ENCODE data around the gene FARS2. TPM values are rescaled to one million over a fixed set of nuclear protein-coding genes. Genes with fewer than 3 reads are reported as not detected.
A peak's percentile ranks its signal among the peaks of the same experiment; 100 is the strongest.

FARS2 gene
- polyA plus RNA-seq, 1 donor (not counting 4 experiments of a cell fraction or from before 2014, with no cell fraction given) = 21.3 TPM

DNA sequence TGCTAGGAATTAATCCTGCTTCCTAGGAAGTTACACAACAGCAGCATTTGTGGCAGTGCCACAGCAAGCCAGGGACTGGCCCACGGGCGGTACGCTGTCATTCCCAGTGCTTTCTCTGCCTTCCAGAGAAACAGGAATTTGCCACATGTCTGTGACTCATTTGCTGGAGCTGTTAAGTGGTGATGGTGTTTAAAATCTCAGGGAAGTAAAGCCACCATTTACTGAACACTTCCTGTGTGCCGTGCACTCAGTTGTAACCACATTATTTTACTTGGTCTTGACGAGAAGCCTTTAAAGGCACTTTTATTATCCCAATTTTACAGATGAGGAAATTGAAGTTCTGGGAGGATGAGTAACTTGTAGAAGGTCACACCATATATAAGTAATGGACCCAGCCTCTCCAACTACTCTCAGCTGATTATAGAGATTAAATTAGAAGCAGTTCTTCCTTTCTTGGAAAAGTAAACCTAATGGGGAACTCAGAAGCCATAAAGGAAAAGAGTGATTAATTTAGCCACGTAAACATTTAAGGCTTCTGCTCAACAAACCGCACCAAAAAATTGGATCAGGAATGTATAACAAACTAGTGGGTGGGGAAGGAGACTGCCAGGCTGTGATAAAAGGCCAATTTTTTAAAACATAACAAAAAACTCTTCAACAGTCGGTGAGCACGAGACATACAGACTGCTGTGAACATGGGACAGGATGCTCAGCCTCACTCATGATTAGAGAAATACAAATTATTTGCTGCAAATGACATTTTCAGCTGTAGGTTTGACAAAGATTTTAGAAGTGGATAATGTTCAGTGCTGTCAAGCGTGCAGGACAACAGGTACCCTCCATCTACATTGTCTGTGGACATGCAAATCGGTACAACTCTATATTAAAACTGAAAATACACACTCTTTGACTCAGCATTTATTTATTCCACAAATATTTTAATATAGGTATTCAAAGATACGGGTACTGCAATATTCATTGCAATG lies 434.2 kb downstream of the FARS2 start:
- Histone ChIP-seq H3K4me2 (ENCODE audit: control insufficient read depth, extremely low read depth, insufficient read depth, low read depth, low read length) (no peak overlapping the region), H3K9me1 (ENCODE audit: control insufficient read depth, extremely low read depth, insufficient read depth, low read length) (no peaks in the 10 kb centered on the region), H4K20me1 (ENCODE audit: control insufficient read depth, extremely low read depth, insufficient read depth, low read length) (no peaks in the 10 kb centered on the region), H3K36me3 (ENCODE audit: control insufficient read depth in 2 of 2, extremely low read depth in 1 of 2, insufficient read depth in 2 of 2, low read length in 2 of 2) (no peaks in the 10 kb centered on the region), H3K27me3 (ENCODE audit: control insufficient read depth, extremely low read depth, insufficient read depth, low read length) (no peaks in the 10 kb centered on the region), H3K27ac (ENCODE audit: control insufficient read depth, insufficient read depth, low read length) (no peak overlapping the region), H3K4me1 (ENCODE audit: control insufficient read depth, extremely low read depth, insufficient read depth, low read length) (peaks cover 7% of the 10 kb centered on the region), H2AFZ (ENCODE audit: control insufficient read depth, low read length) (no peak overlapping the region), H3K9me3 (ENCODE audit: control insufficient read depth, low read depth, low read length) (peaks cover 6% of the 10 kb centered on the region), H3K9ac (ENCODE audit: control insufficient read depth, extremely low read depth, insufficient read depth, low read length) (no peak overlapping the region), H3K79me2 (ENCODE audit: control insufficient read depth, insufficient read depth, low read length) (no peaks in the 10 kb centered on the region), H3K4me3 (ENCODE audit: control insufficient read depth in 2 of 3, extremely low read depth in 1 of 3, insufficient read depth in 2 of 3, low read depth in 1 of 3, low read length in 3 of 3) (no peak overlapping the region)
- no peak for DNase-seq (ENCODE audit: low read depth, low spot score)
- FAIRE-seq = no peak
- dilution Hi-C loops (cut with MboI; ENCODE audit: extremely low pct_ligation_motif_present, low sequenced_read_pairs) = no loop called here
- TF ChIP-seq, protein P1, sequence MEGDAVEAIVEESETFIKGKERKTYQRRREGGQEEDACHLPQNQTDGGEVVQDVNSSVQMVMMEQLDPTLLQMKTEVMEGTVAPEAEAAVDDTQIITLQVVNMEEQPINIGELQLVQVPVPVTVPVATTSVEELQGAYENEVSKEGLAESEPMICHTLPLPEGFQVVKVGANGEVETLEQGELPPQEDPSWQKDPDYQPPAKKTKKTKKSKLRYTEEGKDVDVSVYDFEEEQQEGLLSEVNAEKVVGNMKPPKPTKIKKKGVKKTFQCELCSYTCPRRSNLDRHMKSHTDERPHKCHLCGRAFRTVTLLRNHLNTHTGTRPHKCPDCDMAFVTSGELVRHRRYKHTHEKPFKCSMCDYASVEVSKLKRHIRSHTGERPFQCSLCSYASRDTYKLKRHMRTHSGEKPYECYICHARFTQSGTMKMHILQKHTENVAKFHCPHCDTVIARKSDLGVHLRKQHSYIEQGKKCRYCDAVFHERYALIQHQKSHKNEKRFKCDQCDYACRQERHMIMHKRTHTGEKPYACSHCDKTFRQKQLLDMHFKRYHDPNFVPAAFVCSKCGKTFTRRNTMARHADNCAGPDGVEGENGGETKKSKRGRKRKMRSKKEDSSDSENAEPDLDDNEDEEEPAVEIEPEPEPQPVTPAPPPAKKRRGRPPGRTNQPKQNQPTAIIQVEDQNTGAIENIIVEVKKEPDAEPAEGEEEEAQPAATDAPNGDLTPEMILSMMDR (optimal IDR thresholded peaks at IDR 0.05 in 1 of 3, IDR thresholded peaks at IDR 0.05 in 1 of 3, conservative IDR thresholded peaks at IDR 0.05 in 1 of 3; ENCODE audit: extremely low read depth in 1 of 3, insufficient read depth in 2 of 3, low read length in 3 of 3) = no peak
- TF ChIP-seq EZH2 (IDR thresholded peaks at IDR 0.05; ENCODE audit: low read length) = no peak

DNA sequence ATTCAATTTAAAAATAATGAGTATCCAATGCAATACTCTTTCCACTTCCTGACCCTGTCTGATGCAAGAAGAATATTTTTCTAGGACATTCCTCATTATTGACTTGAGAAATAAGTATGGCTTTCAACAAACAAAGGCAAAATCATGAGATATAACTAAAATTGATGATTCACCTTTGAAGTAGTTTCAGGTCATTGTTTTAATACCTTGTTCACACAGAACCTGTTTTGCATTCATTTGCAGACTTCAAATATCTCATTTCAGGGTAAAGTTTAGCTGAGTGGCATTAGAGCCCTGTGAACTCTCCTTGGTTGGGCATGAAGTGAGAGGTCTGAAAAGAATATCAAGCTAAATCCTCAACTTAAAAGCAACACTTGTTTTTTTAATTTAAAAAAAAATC lies 436.2 kb downstream of the FARS2 start:
- Histone ChIP-seq H4K20me1 (ENCODE audit: control insufficient read depth, extremely low read depth, insufficient read depth, low read length) (no peaks in the 10 kb centered on the region), H3K4me3 (ENCODE audit: control insufficient read depth in 2 of 3, extremely low read depth in 1 of 3, insufficient read depth in 2 of 3, low read depth in 1 of 3, low read length in 3 of 3) (no peak overlapping the region), H3K27ac (ENCODE audit: control insufficient read depth, insufficient read depth, low read length) (peak overlapping the region; percentile 40), H2AFZ (ENCODE audit: control insufficient read depth, low read length) (no peak overlapping the region), H3K4me1 (ENCODE audit: control insufficient read depth, extremely low read depth, insufficient read depth, low read length) (peaks cover 7% of the 10 kb centered on the region), H3K9me1 (ENCODE audit: control insufficient read depth, extremely low read depth, insufficient read depth, low read length) (no peaks in the 10 kb centered on the region), H3K9ac (ENCODE audit: control insufficient read depth, extremely low read depth, insufficient read depth, low read length) (no peak overlapping the region), H3K36me3 (ENCODE audit: control insufficient read depth in 2 of 2, extremely low read depth in 1 of 2, insufficient read depth in 2 of 2, low read length in 2 of 2) (no peaks in the 10 kb centered on the region), H3K79me2 (ENCODE audit: control insufficient read depth, insufficient read depth, low read length) (no peaks in the 10 kb centered on the region), H3K4me2 (ENCODE audit: control insufficient read depth, extremely low read depth, insufficient read depth, low read depth, low read length) (peak overlapping the region; percentile 5), H3K9me3 (ENCODE audit: control insufficient read depth, low read depth, low read length) (peaks cover 6% of the 10 kb centered on the region), H3K27me3 (ENCODE audit: control insufficient read depth, extremely low read depth, insufficient read depth, low read length) (no peaks in the 10 kb centered on the region)
- dilution Hi-C loops (cut with MboI; ENCODE audit: extremely low pct_ligation_motif_present, low sequenced_read_pairs) = no loop called here
- FAIRE-seq = no peak
- TF ChIP-seq EZH2 (IDR thresholded peaks at IDR 0.05; ENCODE audit: low read length) = no peak
- TF ChIP-seq, protein P1 (optimal IDR thresholded peaks at IDR 0.05 in 1 of 3, IDR thresholded peaks at IDR 0.05 in 1 of 3, conservative IDR thresholded peaks at IDR 0.05 in 1 of 3; ENCODE audit: extremely low read depth in 1 of 3, insufficient read depth in 2 of 3, low read length in 3 of 3) = no peak
- no peak for DNase-seq (ENCODE audit: low read depth, low spot score)
